Fibroblast of lung (primary cell): ENCODE measurements around the gene VARS2.

ENCODE experiments used
- EZH2 ChIP-seq: IDR thresholded peaks from 2 replicates; pipeline ENCODE4 v1.5.1; 2012; ENCODE audit warnings: low read length, control low read depth, mild to moderate bottlenecking; ENCODE audit errors: missing control alignments
- TF ChIP-seq, protein P1 (sequence below), 2 donors: IDR thresholded peaks in 1 of 2; conservative IDR thresholded peaks in 1 of 2; 1 replicate in 1 of 2; 2 replicates in 1 of 2; pipeline ENCODE4 v1.5.1; 2011 to 2012; ENCODE audit warnings: low read length in 2 of 2, control low read depth in 1 of 2, inconsistent platforms in 1 of 2, low read depth in 1 of 2, mild to moderate bottlenecking in 1 of 2

GRCh38 chr6:30882204-30882758, 31.8 kb upstream of the VARS2 start:
- TF ChIP-seq, protein P1, sequence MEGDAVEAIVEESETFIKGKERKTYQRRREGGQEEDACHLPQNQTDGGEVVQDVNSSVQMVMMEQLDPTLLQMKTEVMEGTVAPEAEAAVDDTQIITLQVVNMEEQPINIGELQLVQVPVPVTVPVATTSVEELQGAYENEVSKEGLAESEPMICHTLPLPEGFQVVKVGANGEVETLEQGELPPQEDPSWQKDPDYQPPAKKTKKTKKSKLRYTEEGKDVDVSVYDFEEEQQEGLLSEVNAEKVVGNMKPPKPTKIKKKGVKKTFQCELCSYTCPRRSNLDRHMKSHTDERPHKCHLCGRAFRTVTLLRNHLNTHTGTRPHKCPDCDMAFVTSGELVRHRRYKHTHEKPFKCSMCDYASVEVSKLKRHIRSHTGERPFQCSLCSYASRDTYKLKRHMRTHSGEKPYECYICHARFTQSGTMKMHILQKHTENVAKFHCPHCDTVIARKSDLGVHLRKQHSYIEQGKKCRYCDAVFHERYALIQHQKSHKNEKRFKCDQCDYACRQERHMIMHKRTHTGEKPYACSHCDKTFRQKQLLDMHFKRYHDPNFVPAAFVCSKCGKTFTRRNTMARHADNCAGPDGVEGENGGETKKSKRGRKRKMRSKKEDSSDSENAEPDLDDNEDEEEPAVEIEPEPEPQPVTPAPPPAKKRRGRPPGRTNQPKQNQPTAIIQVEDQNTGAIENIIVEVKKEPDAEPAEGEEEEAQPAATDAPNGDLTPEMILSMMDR (conservative IDR thresholded peaks at IDR 0.05 in 1 of 2, IDR thresholded peaks at IDR 0.05 in 1 of 2; ENCODE audit: low read depth in 1 of 2, low read length in 2 of 2), result no peak
- TF ChIP-seq EZH2, result no peak
